Fibroblast of pulmonary artery (primary cell): ENCODE measurements around the gene PCDHGA9.
A peak's percentile ranks its signal among the peaks of the same experiment; 100 is the strongest.
"Not testable (repeated sequence)": the region's sequence is repeated elsewhere in the genome, so short reads cannot be mapped to it uniquely, and the experiment has no call there.

Experiments used
- DNase-seq: peaks from one replicate; pipeline ENCODE4 v3.0.0-alpha.2; 2010; ENCODE audit warnings: low read depth
- H3K4me3 ChIP-seq: replicated peaks from 2 replicates; pipeline ENCODE4 v1.5.1; 2011; ENCODE audit warnings: low read depth, mild to moderate bottlenecking, control low read depth, low read length, moderate library complexity
- TF ChIP-seq, protein P1 (sequence below): IDR thresholded peaks from 2 replicates; pipeline ENCODE4 v1.5.1; 2011; ENCODE audit warnings: mild to moderate bottlenecking, control low read depth, low read length, inconsistent platforms; ENCODE audit errors: missing control alignments

Gene PCDHGA9

DNA sequence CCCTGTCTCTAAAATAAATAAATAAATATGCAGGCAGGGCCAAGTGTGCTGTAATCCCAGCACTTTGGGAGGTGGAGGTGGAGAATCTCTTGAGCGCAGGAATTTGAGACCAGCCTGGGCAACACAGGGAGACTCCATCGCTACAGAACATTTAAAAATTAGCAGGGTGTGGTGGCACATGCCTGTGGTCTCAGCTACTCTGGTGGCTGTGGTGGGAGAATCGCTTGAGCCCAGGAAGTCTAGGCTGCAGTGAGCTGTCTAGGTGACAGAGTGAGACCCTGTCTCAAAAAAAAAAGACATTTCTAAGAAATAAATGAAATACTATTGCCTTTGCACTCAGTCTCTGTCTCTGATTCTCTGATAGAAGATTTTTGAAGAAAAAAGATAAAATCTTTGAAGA lies 9.0 kb downstream of the PCDHGA9 start:
- no peak for DNase-seq
- TF ChIP-seq, protein P1, sequence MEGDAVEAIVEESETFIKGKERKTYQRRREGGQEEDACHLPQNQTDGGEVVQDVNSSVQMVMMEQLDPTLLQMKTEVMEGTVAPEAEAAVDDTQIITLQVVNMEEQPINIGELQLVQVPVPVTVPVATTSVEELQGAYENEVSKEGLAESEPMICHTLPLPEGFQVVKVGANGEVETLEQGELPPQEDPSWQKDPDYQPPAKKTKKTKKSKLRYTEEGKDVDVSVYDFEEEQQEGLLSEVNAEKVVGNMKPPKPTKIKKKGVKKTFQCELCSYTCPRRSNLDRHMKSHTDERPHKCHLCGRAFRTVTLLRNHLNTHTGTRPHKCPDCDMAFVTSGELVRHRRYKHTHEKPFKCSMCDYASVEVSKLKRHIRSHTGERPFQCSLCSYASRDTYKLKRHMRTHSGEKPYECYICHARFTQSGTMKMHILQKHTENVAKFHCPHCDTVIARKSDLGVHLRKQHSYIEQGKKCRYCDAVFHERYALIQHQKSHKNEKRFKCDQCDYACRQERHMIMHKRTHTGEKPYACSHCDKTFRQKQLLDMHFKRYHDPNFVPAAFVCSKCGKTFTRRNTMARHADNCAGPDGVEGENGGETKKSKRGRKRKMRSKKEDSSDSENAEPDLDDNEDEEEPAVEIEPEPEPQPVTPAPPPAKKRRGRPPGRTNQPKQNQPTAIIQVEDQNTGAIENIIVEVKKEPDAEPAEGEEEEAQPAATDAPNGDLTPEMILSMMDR = no peak
- H3K4me3 ChIP-seq = no peak overlapping the region

DNA sequence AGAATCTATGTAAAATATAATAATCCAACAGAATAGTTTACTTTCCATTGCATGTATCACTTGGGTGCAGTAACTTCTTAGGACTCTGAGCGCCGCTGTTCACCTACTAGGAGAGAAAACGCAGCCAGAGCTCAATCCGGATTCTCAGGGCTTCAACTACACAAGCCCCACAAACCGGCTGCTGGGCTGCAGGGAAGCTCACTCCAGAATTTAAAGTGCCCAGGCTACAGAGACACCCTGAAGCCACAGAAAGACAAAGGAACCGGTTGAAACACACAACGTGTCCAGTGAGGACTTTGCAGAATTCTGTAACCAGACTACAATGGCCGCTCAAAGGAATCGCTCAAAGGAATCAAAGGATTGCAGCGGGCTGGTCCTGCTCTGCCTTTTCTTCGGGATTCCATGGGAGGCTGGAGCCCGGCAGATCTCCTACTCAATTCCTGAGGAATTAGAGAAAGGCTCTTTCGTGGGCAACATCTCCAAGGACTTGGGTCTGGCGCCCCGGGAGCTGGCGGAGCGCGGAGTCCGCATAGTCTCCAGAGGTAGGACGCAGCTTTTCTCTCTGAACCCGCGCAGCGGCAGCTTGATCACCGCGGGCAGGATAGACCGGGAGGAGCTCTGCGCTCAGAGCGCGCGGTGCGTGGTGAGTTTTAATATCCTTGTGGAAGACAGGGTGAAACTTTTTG lies 10.4 kb downstream of the PCDHGA9 start, which contains the start of gene PCDHGA10:
TSS of gene PCDHGA10 (plus strand) at position 134 of the 686 bp plus-strand sequence. CDS start at position 323, 189 bp downstream.
- H3K4me3 ChIP-seq = peak within 1 kb of the TSS; percentile 58
- TF ChIP-seq, protein P1 = peak; percentile 75

DNA sequence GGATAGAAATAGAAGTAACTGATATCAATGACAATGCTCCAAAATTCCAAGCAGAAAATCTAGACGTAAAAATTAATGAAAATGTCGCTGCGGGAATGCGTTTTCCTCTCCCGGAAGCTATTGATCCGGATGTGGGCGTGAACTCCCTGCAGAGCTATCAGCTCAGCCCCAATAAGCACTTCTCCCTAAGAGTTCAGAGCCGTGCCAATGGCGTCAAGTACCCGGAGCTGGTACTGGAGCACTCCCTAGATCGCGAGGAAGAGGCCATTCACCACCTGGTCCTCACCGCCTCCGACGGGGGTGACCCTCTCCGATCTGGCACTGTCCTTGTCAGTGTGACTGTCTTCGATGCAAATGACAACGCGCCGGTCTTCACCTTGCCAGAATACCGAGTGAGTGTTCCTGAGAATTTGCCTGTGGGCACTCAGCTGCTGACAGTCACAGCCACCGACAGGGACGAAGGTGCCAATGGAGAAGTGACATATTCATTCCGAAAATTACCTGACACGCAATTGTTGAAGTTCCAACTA lies 11.0 kb downstream of the PCDHGA9 start:
- TF ChIP-seq, protein P1 = no peak
- H3K4me3 ChIP-seq = peak overlapping the region; percentile 58
- DNase-seq = no peak

More for the DNA sequence above, 10.4 kb downstream of the PCDHGA9 start, which contains the start of gene PCDHGA10:
- DNase-seq = peak; percentile 84

DNA sequence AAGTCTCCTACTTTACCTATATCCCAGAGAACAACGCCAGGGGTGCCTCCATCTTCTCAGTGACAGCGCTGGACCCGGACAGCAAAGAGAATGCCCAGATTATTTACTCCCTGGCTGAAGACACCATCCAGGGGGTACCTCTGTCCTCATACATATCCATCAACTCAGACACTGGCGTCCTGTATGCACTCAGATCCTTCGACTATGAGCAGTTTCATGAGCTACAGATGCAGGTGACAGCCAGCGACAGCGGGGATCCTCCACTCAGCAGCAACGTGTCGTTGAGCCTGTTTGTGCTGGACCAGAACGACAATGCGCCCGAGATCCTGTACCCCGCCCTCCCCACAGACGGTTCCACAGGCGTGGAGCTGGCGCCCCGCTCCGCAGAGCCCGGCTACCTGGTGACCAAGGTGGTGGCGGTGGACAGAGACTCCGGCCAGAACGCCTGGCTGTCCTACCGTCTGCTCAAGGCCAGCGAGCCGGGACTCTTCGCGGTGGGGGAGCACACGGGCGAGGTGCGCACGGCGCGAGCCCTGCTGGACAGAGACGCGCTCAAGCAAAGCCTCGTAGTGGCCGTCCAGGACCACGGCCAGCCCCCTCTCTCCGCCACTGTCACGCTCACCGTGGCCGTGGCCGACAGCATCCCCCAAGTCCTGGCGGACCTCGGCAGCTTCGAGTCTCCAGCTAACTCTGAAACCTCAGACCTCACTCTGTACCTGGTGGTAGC lies 12.1 kb downstream of the PCDHGA9 start:
- H3K4me3 ChIP-seq, DNase-seq: not testable (repeated sequence)

DNA sequence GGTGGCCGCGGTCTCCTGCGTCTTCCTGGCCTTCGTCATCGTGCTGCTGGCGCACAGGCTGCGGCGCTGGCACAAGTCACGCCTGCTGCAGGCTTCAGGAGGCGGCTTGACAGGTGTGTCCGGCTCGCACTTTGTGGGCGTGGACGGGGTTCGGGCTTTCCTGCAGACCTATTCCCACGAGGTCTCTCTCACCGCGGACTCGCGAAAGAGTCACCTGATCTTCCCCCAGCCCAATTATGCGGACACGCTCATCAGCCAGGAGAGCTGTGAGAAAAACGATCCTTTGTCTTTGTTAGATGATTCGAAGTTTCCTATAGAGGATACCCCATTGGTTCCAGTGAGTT lies 12.7 kb downstream of the PCDHGA9 start:
- DNase-seq, H3K4me3 ChIP-seq: not testable (repeated sequence)

DNA sequence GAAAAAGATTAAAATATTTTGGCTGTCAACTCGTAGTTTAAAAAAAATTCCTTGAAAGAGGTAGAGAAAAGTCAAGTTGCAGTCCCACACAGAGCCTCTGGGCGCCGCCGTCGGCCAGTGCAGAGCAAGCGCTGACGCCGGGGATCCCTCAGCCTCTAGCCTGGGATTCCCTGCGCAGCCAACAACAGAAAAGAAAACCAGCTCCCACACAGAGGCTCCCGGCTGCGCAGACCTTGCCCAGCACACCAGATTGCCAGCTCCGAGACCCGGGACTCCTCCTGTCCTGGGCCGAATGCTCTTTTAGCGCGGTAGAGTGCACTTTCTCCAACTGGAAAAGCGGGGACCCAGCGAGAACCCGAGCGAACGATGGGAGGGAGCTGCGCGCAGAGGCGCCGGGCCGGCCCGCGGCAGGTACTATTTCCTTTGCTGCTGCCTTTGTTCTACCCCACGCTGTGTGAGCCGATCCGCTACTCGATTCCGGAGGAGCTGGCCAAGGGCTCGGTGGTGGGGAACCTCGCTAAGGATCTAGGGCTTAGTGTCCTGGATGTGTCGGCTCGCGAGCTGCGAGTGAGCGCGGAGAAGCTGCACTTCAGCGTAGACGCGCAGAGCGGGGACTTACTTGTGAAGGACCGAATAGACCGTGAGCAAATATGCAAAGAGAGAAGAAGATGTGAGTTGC lies 15.1 kb downstream of the PCDHGA9 start, which contains the start of gene PCDHGB7:
TSS of gene PCDHGB7 (plus strand) at position 184 of the 679 bp plus-strand sequence. CDS start at position 367, 183 bp downstream.
- H3K4me3 ChIP-seq = peak within 1 kb of the TSS; percentile 55
- TF ChIP-seq, protein P1 = peak; percentile 81
- peak; percentile 91 for DNase-seq

DNA sequence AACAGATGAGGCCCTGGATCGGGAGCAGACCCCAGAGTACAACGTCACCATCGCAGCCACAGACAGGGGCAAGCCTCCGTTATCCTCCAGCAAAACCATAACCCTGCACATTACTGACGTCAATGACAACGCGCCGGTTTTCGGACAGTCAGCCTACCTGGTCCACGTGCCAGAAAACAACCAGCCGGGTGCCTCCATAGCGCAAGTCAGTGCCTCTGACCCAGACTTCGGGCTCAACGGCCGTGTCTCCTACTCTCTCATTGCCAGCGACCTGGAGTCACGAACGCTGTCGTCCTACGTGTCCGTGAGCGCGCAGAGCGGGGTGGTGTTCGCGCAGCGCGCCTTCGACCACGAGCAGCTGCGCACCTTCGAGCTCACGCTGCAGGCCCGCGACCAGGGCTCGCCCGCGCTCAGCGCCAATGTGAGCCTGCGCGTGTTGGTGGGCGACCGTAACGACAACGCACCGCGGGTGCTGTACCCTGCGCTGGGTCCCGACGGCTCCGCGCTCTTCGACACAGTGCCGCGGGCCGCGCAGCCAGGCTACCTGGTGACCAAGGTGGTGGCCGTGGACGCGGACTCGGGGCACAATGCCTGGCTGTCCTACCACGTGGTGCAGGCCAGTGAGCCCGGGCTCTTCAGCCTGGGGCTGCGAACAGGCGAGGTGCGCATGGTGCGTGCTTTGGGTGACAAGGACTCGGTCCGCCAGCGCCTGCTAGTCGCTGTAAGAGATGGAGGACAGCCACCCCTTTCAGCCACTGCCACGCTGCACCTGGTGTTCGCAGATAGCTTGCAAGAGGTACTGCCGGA lies 16.7 kb downstream of the PCDHGA9 start:
- TF ChIP-seq, protein P1 = no peak
- no peak for DNase-seq
- H3K4me3 ChIP-seq = no peak overlapping the region
